Epithelial cell of alveolus of lung (primary cell): ENCODE data around the gene ZNF383. TPM values are rescaled to one million over a fixed set of nuclear protein-coding genes. Genes with fewer than 3 reads are reported as not detected.

Experiments
- total RNA-seq: library from RNA; depleted of rRNA; stranded (reverse); fragments of >200 nt; gene quantifications from 2 replicates; pipeline ENCODE4 v1.2.1, GENCODE V29; 2015

The ZNF383 gene
- total RNA-seq = 2.7 and 8.9 TPM in 2 replicates

GRCh38 chr19:37217775-37218591, at the start of gene ZNF383:
ZNF383 (plus strand) TSS chr19:37218214; CDS start chr19:37230454, 12,240 bp downstream.

GRCh38 chr19:37172368-37173366, 45.3 kb upstream of the ZNF383 start, which contains the start of gene ZNF585A:
ZNF585A (minus strand) TSS chr19:37172695; CDS start chr19:37169910, 2,785 bp downstream.

Other genes with a start within 250 kb of the ZNF383 start
- 4.5 and 8.7 TPM in 2 replicates for gene ZNF420, start 139.8 kb upstream of the ZNF383 start, total RNA-seq
- 11.6 and 16.0 TPM in 2 replicates for gene ZNF585A, start 45.5 kb upstream of the ZNF383 start, total RNA-seq
- gene ZNF585B, start 7.7 kb upstream of the ZNF383 start, total RNA-seq = 6.3 and 24.8 TPM in 2 replicates
- 3.0 and 3.3 TPM in 2 replicates for gene ZNF527, start 152.9 kb downstream of the ZNF383 start, total RNA-seq
- gene ZNF569, start 249.2 kb downstream of the ZNF383 start, total RNA-seq = 2.2 and 3.2 TPM in 2 replicates